Endothelial cell of hepatic sinusoid (primary cell): ENCODE measurements around the gene CPSF4.

Source experiments
- in situ Hi-C: cut with HindIII; loops from 2 replicates; pipeline ENCODE4 v1.10.0; 2017; ENCODE audit warnings: low sequenced_read_pairs

Gene CPSF4

GRCh38 chr7:99438573-99439480 lies at the start of gene CPSF4, which contains the start of gene PTCD1:
CPSF4 (plus strand) TSS chr7:99438943; CDS start chr7:99439083, 140 bp downstream.
PTCD1 (minus strand) TSS chr7:99438798; CDS start chr7:99435242, 3,556 bp downstream.
- in situ Hi-C loops = no loop called here

GRCh38 chr7:99389772-99390171 lies 49.0 kb upstream of the CPSF4 start:
- in situ Hi-C loops = no loop called here

- in situ Hi-C loops = no loop called here
Observed at GRCh38 chr7:99390941-99391602, 47.7 kb upstream of the CPSF4 start.

GRCh38 chr7:99392046-99392445 lies 46.7 kb upstream of the CPSF4 start:
- in situ Hi-C loops = no loop called here

- in situ Hi-C loops = no loop called here
Observed at GRCh38 chr7:99392659-99393354, 45.9 kb upstream of the CPSF4 start.

- in situ Hi-C loops = no loop called here
Observed at GRCh38 chr7:99393355-99394187, 45.2 kb upstream of the CPSF4 start.

- in situ Hi-C loops = no loop called here
Observed at GRCh38 chr7:99394188-99394502, 44.6 kb upstream of the CPSF4 start.

GRCh38 chr7:99395616-99396327 lies 43.0 kb upstream of the CPSF4 start:
- in situ Hi-C loops = no loop called here

GRCh38 chr7:99396418-99397296 lies 42.1 kb upstream of the CPSF4 start:
- in situ Hi-C loops = no loop called here

GRCh38 chr7:99397297-99397983 lies 41.3 kb upstream of the CPSF4 start:
- in situ Hi-C loops = no loop called here

GRCh38 chr7:99398891-99399445 lies 39.8 kb upstream of the CPSF4 start:
- in situ Hi-C loops = no loop called here

- in situ Hi-C loops = no loop called here
Observed at GRCh38 chr7:99399597-99399996, 39.1 kb upstream of the CPSF4 start.

GRCh38 chr7:99402854-99403253 lies 35.9 kb upstream of the CPSF4 start:
- in situ Hi-C loops = loop anchor here (5.0 kb wide), 1 partner anchor 59 kb away; no protein-coding TSS in a partner anchor

- in situ Hi-C loops = loop anchor here (5.0 kb wide), 1 partner anchor 59 kb away; no protein-coding TSS in a partner anchor
Observed at GRCh38 chr7:99403764-99404163, 35.0 kb upstream of the CPSF4 start.

- in situ Hi-C loops = loop anchor here (5.0 kb wide), 1 partner anchor 58 kb away; no protein-coding TSS in a partner anchor
Observed at GRCh38 chr7:99404235-99404976, 34.3 kb upstream of the CPSF4 start.

- in situ Hi-C loops = loop anchor here (5.0 kb wide), 1 partner anchor 57 kb away; no protein-coding TSS in a partner anchor
Observed at GRCh38 chr7:99404977-99405320, 33.8 kb upstream of the CPSF4 start.

GRCh38 chr7:99406557-99406956 lies 32.2 kb upstream of the CPSF4 start:
- in situ Hi-C loops = no loop called here
